ENCODE data around the gene TEN1.

TEN1 gene

GRCh38 chr17:75979705-75980187, 706 bp downstream of the TEN1 start:
- no peak for DNase-seq

GRCh38 chr17:75980188-75981018, 1.4 kb downstream of the TEN1 start:
- DNase-seq = no peak

- DNase-seq = no peak
Observed at GRCh38 chr17:75981019-75981615, 2.1 kb downstream of the TEN1 start.

GRCh38 chr17:75983501-75984181, 4.6 kb downstream of the TEN1 start:
- no peak for DNase-seq

GRCh38 chr17:75985986-75986385, 6.9 kb downstream of the TEN1 start:
- no peak for DNase-seq

GRCh38 chr17:75987041-75987440, 8.0 kb downstream of the TEN1 start:
- no peak for DNase-seq

- no peak for DNase-seq
Observed at GRCh38 chr17:75991396-75991795, 12.4 kb downstream of the TEN1 start.

GRCh38 chr17:75994802-75995370, 15.8 kb downstream of the TEN1 start:
- DNase-seq = no peak

- no peak for DNase-seq
Observed at GRCh38 chr17:75995385-75995925, 16.4 kb downstream of the TEN1 start.

- peak; percentile 6 for DNase-seq
Observed at GRCh38 chr17:75996665-75997590, 17.9 kb downstream of the TEN1 start.

- DNase-seq = no peak
Observed at GRCh38 chr17:75998327-75998795, 19.3 kb downstream of the TEN1 start.

- DNase-seq = peak; percentile 41
Observed at GRCh38 chr17:76000016-76000754, 21.1 kb downstream of the TEN1 start.

GRCh38 chr17:76000755-76001521, 21.9 kb downstream of the TEN1 start, which contains the start of gene CDK3:
TSS of gene CDK3 (plus strand) at chr17:76000855. CDS start at chr17:76001426, 571 bp downstream.
- no peak for DNase-seq

- no peak for DNase-seq
Observed at GRCh38 chr17:76002100-76002499, 23.1 kb downstream of the TEN1 start.

- no peak for DNase-seq
Observed at GRCh38 chr17:76003915-76004314, 24.9 kb downstream of the TEN1 start.

- DNase-seq = no peak
Observed at GRCh38 chr17:76004750-76005262, 25.8 kb downstream of the TEN1 start.

- DNase-seq = peak; percentile 74
Observed at GRCh38 chr17:76005263-76006149, 26.5 kb downstream of the TEN1 start.

GRCh38 chr17:76007131-76007849, 28.2 kb downstream of the TEN1 start:
- no peak for DNase-seq
